Measurements from ENCODE around the gene NGEF.

- TF ChIP-seq CTCF (conservative IDR thresholded peaks at IDR 0.05) (no peak), ZFX (IDR thresholded peaks at IDR 0.05) (no peak)
Observed at GRCh38 chr2:232920055-232920454, 93.0 kb downstream of the NGEF start.
